Chondrocyte (in vitro differentiated cells): ENCODE data around the gene NINJ2. TPM values are rescaled to one million over a fixed set of nuclear protein-coding genes. Genes with fewer than 3 reads are reported as not detected.
A peak's percentile ranks its signal among the peaks of the same experiment; 100 is the strongest.
"Not testable (repeated sequence)": the region's sequence is repeated elsewhere in the genome, so short reads cannot be mapped to it uniquely, and the experiment has no call there.

Experiments used
- DNase-seq: peaks from one replicate; pipeline ENCODE4 v3.0.0; 2021; ENCODE audit warnings: mixed read lengths, low spot score
- H3K27ac Mint-ChIP-seq: one replicate; pipeline ENCODE4 v1.8.0; 2021; ENCODE audit warnings: mild to moderate bottlenecking, moderate library complexity, mixed read lengths; ENCODE audit not compliant: unreplicated experiment
- H3K27me3 Mint-ChIP-seq: 2 replicates; pipeline ENCODE4 v1.8.0; 2021; ENCODE audit warnings: low read depth, mixed read lengths
- H3K36me3 Mint-ChIP-seq: 2 replicates; pipeline ENCODE4 v1.8.0; 2021; ENCODE audit warnings: low read depth, mixed read lengths
- H3K4me1 Mint-ChIP-seq: 2 replicates; pipeline ENCODE4 v1.8.0; 2021; ENCODE audit warnings: low read depth, mild to moderate bottlenecking, mixed read lengths
- H3K4me3 Mint-ChIP-seq: one replicate; pipeline ENCODE4 v1.8.0; 2021; ENCODE audit warnings: mild to moderate bottlenecking, moderate library complexity, mixed read lengths; ENCODE audit not compliant: unreplicated experiment
- H3K9me3 Mint-ChIP-seq: 2 replicates; pipeline ENCODE4 v1.8.0; 2021; ENCODE audit warnings: low read depth, mixed read lengths
- CTCF ChIP-seq: fragments of 200-600 bp; sonication (generic); IDR thresholded peaks from 2 replicates; pipeline ENCODE4 v1.5.0; 2021; ENCODE audit warnings: antibody characterized with exemption, mild to moderate bottlenecking, moderate library complexity
- total RNA-seq: library from RNA; stranded (reverse); gene quantifications from 3 replicates; pipeline ENCODE4 v1.2.1, GENCODE V29; 2021

Gene NINJ2
- total RNA-seq, 1 donor from 2014 or later: 2.1 TPM

- Mint-ChIP-seq H3K36me3 (peaks cover 2% of the 10 kb centered on the region), H3K9me3 (peaks cover 9% of the 10 kb centered on the region), H3K27me3 (no peaks in the 10 kb centered on the region), H3K27ac (no peak overlapping the region), H3K4me1 (peaks cover 20% of the 10 kb centered on the region), H3K4me3 (no peak overlapping the region)
- DNase-seq: no peak
- TF ChIP-seq CTCF: no peak
Observed at GRCh38 chr12:701896-702539, 38.8 kb upstream of the NINJ2 start.

- H3K27me3 Mint-ChIP-seq: no peaks in the 10 kb centered on the region
- H3K9me3 Mint-ChIP-seq: peaks cover 9% of the 10 kb centered on the region
- H3K27ac Mint-ChIP-seq: peak overlapping the region; percentile 55
- H3K36me3 Mint-ChIP-seq: peaks cover 2% of the 10 kb centered on the region
- peak; percentile 25 for TF ChIP-seq CTCF
- no peak overlapping the region for H3K4me3 Mint-ChIP-seq
- no peak for DNase-seq
- peaks cover 20% of the 10 kb centered on the region for H3K4me1 Mint-ChIP-seq
Observed at GRCh38 chr12:700016-700415, 36.8 kb upstream of the NINJ2 start.

GRCh38 chr12:698222-698621, 35.0 kb upstream of the NINJ2 start:
- not testable (repeated sequence) for H3K36me3 Mint-ChIP-seq, H3K27me3 Mint-ChIP-seq, DNase-seq, H3K27ac Mint-ChIP-seq, H3K4me3 Mint-ChIP-seq, H3K9me3 Mint-ChIP-seq
- peaks cover 25% of the 10 kb centered on the region for H3K4me1 Mint-ChIP-seq

- H3K27ac Mint-ChIP-seq: no peak overlapping the region
- peaks cover 2% of the 10 kb centered on the region for H3K36me3 Mint-ChIP-seq
- H3K9me3 Mint-ChIP-seq: peaks cover 9% of the 10 kb centered on the region
- TF ChIP-seq CTCF: no peak
- H3K27me3 Mint-ChIP-seq: no peaks in the 10 kb centered on the region
- H3K4me1 Mint-ChIP-seq: peaks cover 25% of the 10 kb centered on the region
- no peak for DNase-seq
- H3K4me3 Mint-ChIP-seq: no peak overlapping the region
Observed at GRCh38 chr12:697481-697880, 34.2 kb upstream of the NINJ2 start.

GRCh38 chr12:694734-695503, 31.7 kb upstream of the NINJ2 start:
- Mint-ChIP-seq H3K4me1 (peaks cover 11% of the 10 kb centered on the region), H3K27me3 (no peaks in the 10 kb centered on the region), H3K9me3 (peaks cover 9% of the 10 kb centered on the region), H3K36me3 (peaks cover 2% of the 10 kb centered on the region), H3K4me3 (no peak overlapping the region), H3K27ac (no peak overlapping the region)
- no peak for DNase-seq
- no peak for TF ChIP-seq CTCF
